MM.1S (cell line): ENCODE measurements around the gene COG5.
"Not testable (repeated sequence)": the region's sequence is repeated elsewhere in the genome, so short reads cannot be mapped to it uniquely, and the experiment has no call there.

ENCODE experiments used
- DNase-seq: peaks from one replicate; pipeline ENCODE4 v3.0.0-alpha.2; 2015
- H2AFZ ChIP-seq: fragments of 300-600 bp; sonication (generic); 2 replicates; pipeline ENCODE4 v1.6.0; 2016; ENCODE audit warnings: antibody characterized with exemption, low read length
- H3F3A ChIP-seq: fragments of 300-600 bp; sonication (generic); 2 replicates; pipeline ENCODE4 v1.6.1; 2016; ENCODE audit warnings: mild to moderate bottlenecking, antibody characterized with exemption, low read length, moderate library complexity, mixed read lengths; ENCODE audit not compliant: insufficient read depth
- H3K27ac ChIP-seq: fragments of 300-600 bp; sonication (generic); 2 replicates; pipeline ENCODE4 v1.5.1; 2016; ENCODE audit warnings: mild to moderate bottlenecking, low read length
- H3K27me3 ChIP-seq: fragments of 300-600 bp; sonication (generic); replicated peaks from 2 replicates; pipeline ENCODE4 v1.6.0; 2016; ENCODE audit warnings: low read length; ENCODE audit not compliant: insufficient read depth
- H3K36me3 ChIP-seq: fragments of 300-600 bp; sonication (generic); replicated peaks from 2 replicates; pipeline ENCODE4 v1.6.1; 2016; ENCODE audit warnings: mild to moderate bottlenecking, low read length, mixed read lengths; ENCODE audit not compliant: insufficient read depth
- H3K4me1 ChIP-seq: fragments of 300-600 bp; sonication (generic); 2 replicates; pipeline ENCODE4 v1.6.1; 2016; ENCODE audit warnings: low read length, mixed read lengths
- H3K4me2 ChIP-seq: fragments of 300-600 bp; sonication (generic); 2 replicates; pipeline ENCODE4 v1.6.0; 2016; ENCODE audit warnings: low read depth, low read length
- H3K4me3 ChIP-seq: fragments of 300-600 bp; sonication (generic); 2 replicates; pipeline ENCODE4 v1.5.1; 2016; ENCODE audit warnings: low read length, mixed read lengths
- H3K79me2 ChIP-seq: fragments of 300-600 bp; sonication (generic); 2 replicates; pipeline ENCODE4 v1.6.1; 2016; ENCODE audit warnings: mixed run types, low read length, mixed read lengths
- H3K9ac ChIP-seq: fragments of 300-600 bp; sonication (generic); 2 replicates; pipeline ENCODE4 v1.6.1; 2016; ENCODE audit warnings: low read length, mixed read lengths
- H3K9me2 ChIP-seq: fragments of 300-600 bp; sonication (generic); replicated peaks from 2 replicates; pipeline ENCODE4 v1.6.1; 2016; ENCODE audit warnings: mild to moderate bottlenecking, low read length, mixed read lengths; ENCODE audit not compliant: insufficient read depth
- H3K9me3 ChIP-seq: fragments of 300-600 bp; sonication (generic); replicated peaks from 2 replicates; pipeline ENCODE4 v1.6.1; 2016; ENCODE audit warnings: mild to moderate bottlenecking, low read length, mixed read lengths; ENCODE audit not compliant: insufficient read depth
- H4K20me1 ChIP-seq: fragments of 300-600 bp; sonication (generic); 2 replicates; pipeline ENCODE4 v1.6.1; 2016; ENCODE audit warnings: mild to moderate bottlenecking, low read length, moderate library complexity, mixed read lengths; ENCODE audit not compliant: insufficient read depth
- CTCF ChIP-seq: fragments of 300-600 bp; sonication (generic); IDR thresholded peaks from 2 replicates; pipeline ENCODE4 v1.5.1; 2016; ENCODE audit warnings: antibody characterized with exemption, low read length, mixed read lengths
- EZH2 ChIP-seq: fragments of 300-600 bp; sonication (generic); optimal IDR thresholded peaks from 2 replicates; pipeline ENCODE3; 2017; ENCODE audit warnings: low read depth, mild to moderate bottlenecking, antibody characterized with exemption, low read length, mixed read lengths
- EZH2phosphoT487 ChIP-seq: fragments of 300-600 bp; sonication (generic); IDR thresholded peaks from 2 replicates; pipeline ENCODE4 v1.6.1; 2018; ENCODE audit warnings: antibody characterized with exemption, low read length

COG5 gene

DNA sequence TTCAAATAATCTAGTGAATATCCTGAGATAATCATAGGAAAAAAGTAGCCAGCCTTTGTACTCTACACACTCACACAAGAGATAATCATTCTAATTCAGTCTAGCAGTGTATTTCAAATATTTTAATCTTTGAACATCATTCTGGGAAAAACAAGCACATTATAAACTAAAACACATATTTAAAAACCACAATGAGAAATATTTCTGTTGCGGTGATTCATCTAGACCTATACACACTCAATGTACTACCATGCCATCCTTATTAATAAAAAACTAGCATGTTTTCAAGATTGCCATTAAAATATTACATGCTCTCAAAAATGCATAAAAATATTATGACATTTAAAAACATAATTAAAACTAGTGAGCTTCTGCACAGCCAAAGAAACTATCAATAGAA lies 11.8 kb downstream of the COG5 start:
- Histone ChIP-seq H3K4me3 (no peak overlapping the region), H3K79me2 (peaks cover 8% of the 10 kb centered on the region; the same call in 1 of the 2 replicates), H3K9me3 (no peaks in the 10 kb centered on the region), H3K9ac (no peak overlapping the region), H3K36me3 (no peaks in the 10 kb centered on the region; the same call in 1 of the 2 replicates), H3K4me1 (no peaks in the 10 kb centered on the region), H3K4me2 (no peak overlapping the region), H3F3A (no peaks in the 10 kb centered on the region), H4K20me1 (no peaks in the 10 kb centered on the region), H2AFZ (no peak overlapping the region), H3K27me3 (no peaks in the 10 kb centered on the region), H3K9me2 (no peaks in the 10 kb centered on the region), H3K27ac (no peak overlapping the region)
- no peak for TF ChIP-seq EZH2
- TF ChIP-seq CTCF, result no peak
- TF ChIP-seq EZH2phosphoT487, result no peak
- DNase-seq, result no peak

- Histone ChIP-seq H3K9ac (no peak overlapping the region), H3K36me3 (peaks cover 14% of the 10 kb centered on the region), H3K4me1 (no peaks in the 10 kb centered on the region), H3K27me3 (no peaks in the 10 kb centered on the region), H3K9me3 (no peaks in the 10 kb centered on the region; the same call in 1 of the 2 replicates), H3K4me2 (no peak overlapping the region), H3K4me3 (no peak overlapping the region), H3K79me2 (0 out of 2 replicates have a peak, but pooled peaks cover 14% of the 10 kb centered on the region), H3F3A (no peaks in the 10 kb centered on the region), H3K27ac (no peak overlapping the region), H4K20me1 (no peaks in the 10 kb centered on the region), H2AFZ (no peak overlapping the region), H3K9me2 (no peaks in the 10 kb centered on the region)
- TF ChIP-seq EZH2, result no peak
- no peak for DNase-seq
These were observed 18.7 kb downstream of the COG5 start for GRCh38 chr7:107544848-107545591.

DNA sequence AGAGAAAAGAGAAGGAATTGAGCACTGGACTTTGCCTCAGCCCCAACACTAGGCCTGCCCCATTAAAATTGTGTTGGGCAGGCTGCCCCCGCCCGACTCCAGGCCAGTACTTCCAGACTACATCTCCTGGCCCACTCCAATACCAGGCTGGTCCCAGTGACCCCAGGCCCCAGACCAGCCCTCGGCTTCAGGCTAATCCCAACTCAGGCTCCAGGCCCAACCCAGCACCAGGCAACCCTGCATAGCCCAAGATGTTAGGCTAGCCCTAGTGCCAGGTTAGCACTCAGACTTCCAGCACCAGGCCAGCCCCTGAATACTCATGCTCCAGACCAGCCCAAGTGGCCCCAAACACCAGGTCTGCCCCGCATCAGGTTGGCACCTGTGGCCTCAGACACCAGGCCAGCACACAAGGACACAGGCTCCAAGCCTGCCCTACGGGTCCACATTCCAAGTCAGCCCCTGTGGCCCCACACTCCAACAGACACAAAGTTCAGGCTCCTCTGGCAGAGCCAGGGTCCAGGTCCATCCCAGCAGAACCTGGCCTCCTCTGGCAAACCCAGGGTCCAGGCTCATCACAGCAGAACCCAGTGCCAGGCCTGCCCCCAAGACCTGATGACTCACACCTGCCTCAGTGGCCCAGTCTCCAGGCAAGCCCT lies 20.3 kb downstream of the COG5 start:
- no peaks in the 10 kb centered on the region for H3K27me3 ChIP-seq
- no peaks in the 10 kb centered on the region for H3K4me1 ChIP-seq
- H3K4me2 ChIP-seq, result no peak overlapping the region
- no peak for DNase-seq
- H3F3A ChIP-seq, result no peaks in the 10 kb centered on the region
- no peak overlapping the region for H2AFZ ChIP-seq
- H3K9me3 ChIP-seq, result no peaks in the 10 kb centered on the region; the same call in 1 of the 2 replicates
- no peaks in the 10 kb centered on the region for H3K9me2 ChIP-seq
- H4K20me1 ChIP-seq, result no peaks in the 10 kb centered on the region
- H3K27ac ChIP-seq, result no peak overlapping the region
- no peak overlapping the region for H3K9ac ChIP-seq
- H3K4me3 ChIP-seq, result no peak overlapping the region
- H3K79me2 ChIP-seq, result 0 out of 2 replicates have a peak, but pooled peaks cover 14% of the 10 kb centered on the region
- peaks cover 14% of the 10 kb centered on the region for H3K36me3 ChIP-seq
- TF ChIP-seq CTCF (no peak), EZH2 (no peak), EZH2phosphoT487 (no peak)

- Histone ChIP-seq H3K27me3 (no peaks in the 10 kb centered on the region), H3K9ac (no peak overlapping the region), H3K9me2 (no peaks in the 10 kb centered on the region), H3K36me3 (peaks cover 4% of the 10 kb centered on the region; the same call in 1 of the 2 replicates), H3K9me3 (no peaks in the 10 kb centered on the region), H3K4me3 (no peak overlapping the region), H3K4me1 (no peaks in the 10 kb centered on the region), H3K27ac (no peak overlapping the region), H3K4me2 (no peak overlapping the region), H3F3A (no peaks in the 10 kb centered on the region), H2AFZ (no peak overlapping the region), H3K79me2 (no peaks in the 10 kb centered on the region), H4K20me1 (no peaks in the 10 kb centered on the region)
- DNase-seq, result no peak
- TF ChIP-seq EZH2 (no peak), EZH2phosphoT487 (no peak), CTCF (no peak)
These were observed 25.7 kb downstream of the COG5 start for GRCh38 chr7:107538001-107538400.

DNA sequence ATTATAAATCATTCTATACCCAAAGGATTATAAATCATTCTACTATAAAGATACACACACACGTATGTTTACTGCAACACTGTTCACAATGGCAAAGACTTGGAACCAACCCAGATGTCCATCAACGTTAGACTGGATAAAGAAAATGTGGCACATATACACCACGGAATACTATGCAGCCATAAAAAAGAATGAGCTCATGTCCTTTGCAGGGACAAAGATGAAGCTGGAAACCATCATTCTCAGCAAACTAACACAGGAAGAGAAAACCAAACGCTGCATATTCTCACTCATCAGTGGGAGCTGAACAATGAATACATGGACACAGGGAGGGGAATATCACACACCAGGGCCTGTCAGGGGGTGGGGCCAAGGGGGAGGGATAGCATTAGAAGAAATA lies 26.5 kb downstream of the COG5 start:
- not testable (repeated sequence) for H3K27ac ChIP-seq, DNase-seq, H3K4me3 ChIP-seq, H4K20me1 ChIP-seq, H3K4me1 ChIP-seq, H3K9ac ChIP-seq, H3K4me2 ChIP-seq, H3K9me3 ChIP-seq, H3K9me2 ChIP-seq, H3K36me3 ChIP-seq, H3F3A ChIP-seq, H3K27me3 ChIP-seq, H3K79me2 ChIP-seq, H2AFZ ChIP-seq
